Neutrophil (primary cell): Measurements from ENCODE around the gene ATP10D.

ENCODE experiments used
- H3K27ac ChIP-seq: fragments of 200-600 bp; sonication (generic); 2 replicates; pipeline ENCODE4 v1.5.1; 2016; ENCODE audit warnings: mild to moderate bottlenecking, moderate library complexity
- H3K27me3 ChIP-seq: fragments of 200-600 bp; sonication (generic); 2 replicates; pipeline ENCODE4 v1.6.0; 2016; ENCODE audit warnings: mild to moderate bottlenecking
- H3K36me3 ChIP-seq: fragments of 200-600 bp; sonication (generic); 2 replicates; pipeline ENCODE4 v1.5.1; 2017
- H3K4me1 ChIP-seq, 2 experiments: fragments of 200-600 bp in 1 of 2; sonication (generic) in 1 of 2; 1 replicate in 1 of 2; 2 replicates in 1 of 2; pipeline versions ENCODE4 v1.5.1 to v1.6.1; 2013 to 2016; ENCODE audit warnings: low read depth in 1 of 2, low read length in 1 of 2, mild to moderate bottlenecking in 1 of 2, moderate library complexity in 1 of 2; ENCODE audit not compliant: control insufficient read depth in 1 of 2, insufficient read depth in 1 of 2
- H3K4me3 ChIP-seq, 2 experiments: fragments of 200-600 bp in 1 of 2; sonication (generic) in 1 of 2; 1 replicate in 1 of 2; 2 replicates in 1 of 2; pipeline ENCODE4 v1.5.1; 2013 to 2016; ENCODE audit warnings: low read depth in 1 of 2, low read length in 1 of 2, mild to moderate bottlenecking in 1 of 2, moderate library complexity in 1 of 2
- H3K9me3 ChIP-seq: fragments of 200-600 bp; sonication (generic); 2 replicates; pipeline ENCODE4 v1.5.1; 2016
- TF ChIP-seq, protein P1 (sequence below): fragments of 200-600 bp; sonication (generic); IDR thresholded peaks from 2 replicates; pipeline ENCODE4 v1.5.1; 2016; ENCODE audit warnings: antibody characterized with exemption

The ATP10D gene

DNA sequence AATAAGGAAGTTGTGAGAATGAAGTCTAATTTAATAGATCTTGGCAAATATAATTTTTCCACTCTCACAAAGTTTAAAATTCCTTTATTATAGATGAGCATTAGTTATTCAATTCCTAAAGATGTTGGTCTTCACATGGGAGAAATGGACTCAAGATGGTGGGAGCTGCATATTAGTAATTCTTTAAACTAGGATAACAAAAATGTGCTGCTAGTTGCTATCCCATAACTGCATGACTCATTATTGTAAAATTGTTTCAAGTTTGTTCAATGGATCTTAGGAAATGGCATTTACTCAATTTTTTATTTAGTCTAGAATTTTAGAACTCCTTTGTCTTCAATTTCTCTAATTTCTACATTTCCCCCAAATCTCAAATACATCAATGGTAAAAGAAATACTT is 155.8 kb downstream of the ATP10D start:
- Histone ChIP-seq H3K36me3 (no peaks in the 10 kb centered on the region), H3K27me3 (no peaks in the 10 kb centered on the region), H3K9me3 (no peaks in the 10 kb centered on the region), H3K4me3 (no peak overlapping the region), H3K4me1 (no peaks in the 10 kb centered on the region), H3K27ac (no peak overlapping the region)
- TF ChIP-seq, protein P1, sequence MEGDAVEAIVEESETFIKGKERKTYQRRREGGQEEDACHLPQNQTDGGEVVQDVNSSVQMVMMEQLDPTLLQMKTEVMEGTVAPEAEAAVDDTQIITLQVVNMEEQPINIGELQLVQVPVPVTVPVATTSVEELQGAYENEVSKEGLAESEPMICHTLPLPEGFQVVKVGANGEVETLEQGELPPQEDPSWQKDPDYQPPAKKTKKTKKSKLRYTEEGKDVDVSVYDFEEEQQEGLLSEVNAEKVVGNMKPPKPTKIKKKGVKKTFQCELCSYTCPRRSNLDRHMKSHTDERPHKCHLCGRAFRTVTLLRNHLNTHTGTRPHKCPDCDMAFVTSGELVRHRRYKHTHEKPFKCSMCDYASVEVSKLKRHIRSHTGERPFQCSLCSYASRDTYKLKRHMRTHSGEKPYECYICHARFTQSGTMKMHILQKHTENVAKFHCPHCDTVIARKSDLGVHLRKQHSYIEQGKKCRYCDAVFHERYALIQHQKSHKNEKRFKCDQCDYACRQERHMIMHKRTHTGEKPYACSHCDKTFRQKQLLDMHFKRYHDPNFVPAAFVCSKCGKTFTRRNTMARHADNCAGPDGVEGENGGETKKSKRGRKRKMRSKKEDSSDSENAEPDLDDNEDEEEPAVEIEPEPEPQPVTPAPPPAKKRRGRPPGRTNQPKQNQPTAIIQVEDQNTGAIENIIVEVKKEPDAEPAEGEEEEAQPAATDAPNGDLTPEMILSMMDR: no peak

GRCh38 chr4:47641755-47642154 is 156.7 kb downstream of the ATP10D start:
- no peaks in the 10 kb centered on the region for H3K27me3 ChIP-seq

DNA sequence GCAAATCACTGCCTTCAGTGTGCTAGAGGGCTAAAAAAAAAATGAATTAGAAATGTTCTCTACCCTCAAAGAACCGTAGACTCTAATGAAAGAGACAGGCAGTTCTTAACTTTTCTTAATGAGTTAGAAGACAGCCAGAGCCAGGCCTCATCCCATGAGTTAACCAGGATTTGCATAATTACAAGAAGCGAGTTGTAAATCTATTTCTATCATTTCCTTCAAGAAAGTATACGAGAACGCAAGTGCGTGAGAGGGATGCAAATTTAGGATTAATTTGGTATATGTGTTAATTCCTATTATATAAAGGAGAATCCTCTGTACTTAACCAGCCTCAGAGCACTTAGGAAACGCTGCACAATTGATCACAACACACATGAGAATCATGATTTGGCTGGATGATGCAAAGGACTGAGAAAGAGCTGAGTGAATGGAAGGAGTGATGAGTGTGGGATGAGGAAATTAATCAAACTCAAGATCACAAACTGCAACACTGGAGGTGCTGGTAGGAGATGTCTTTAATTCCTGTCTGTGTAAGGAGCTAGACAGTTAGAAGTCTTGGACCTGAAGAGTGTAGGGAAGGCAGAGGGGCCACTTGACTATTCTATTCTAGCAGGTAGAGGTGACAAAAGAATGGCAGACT is 157.2 kb downstream of the ATP10D start:
- H3K27ac ChIP-seq: no peak overlapping the region
- TF ChIP-seq, protein P1: no peak
- H3K4me1 ChIP-seq: no peaks in the 10 kb centered on the region
- no peaks in the 10 kb centered on the region for H3K36me3 ChIP-seq
- no peaks in the 10 kb centered on the region for H3K9me3 ChIP-seq
- no peak overlapping the region for H3K4me3 ChIP-seq
- H3K27me3 ChIP-seq: no peaks in the 10 kb centered on the region

More at GRCh38 chr4:47641755-47642154, 156.7 kb downstream of the ATP10D start:
- TF ChIP-seq, protein P1: no peak
- Histone ChIP-seq H3K4me3 (no peak overlapping the region), H3K4me1 (no peaks in the 10 kb centered on the region), H3K36me3 (no peaks in the 10 kb centered on the region), H3K27ac (no peak overlapping the region), H3K9me3 (no peaks in the 10 kb centered on the region)
